ENCODE measurements around the gene GNPTAB.

DNA sequence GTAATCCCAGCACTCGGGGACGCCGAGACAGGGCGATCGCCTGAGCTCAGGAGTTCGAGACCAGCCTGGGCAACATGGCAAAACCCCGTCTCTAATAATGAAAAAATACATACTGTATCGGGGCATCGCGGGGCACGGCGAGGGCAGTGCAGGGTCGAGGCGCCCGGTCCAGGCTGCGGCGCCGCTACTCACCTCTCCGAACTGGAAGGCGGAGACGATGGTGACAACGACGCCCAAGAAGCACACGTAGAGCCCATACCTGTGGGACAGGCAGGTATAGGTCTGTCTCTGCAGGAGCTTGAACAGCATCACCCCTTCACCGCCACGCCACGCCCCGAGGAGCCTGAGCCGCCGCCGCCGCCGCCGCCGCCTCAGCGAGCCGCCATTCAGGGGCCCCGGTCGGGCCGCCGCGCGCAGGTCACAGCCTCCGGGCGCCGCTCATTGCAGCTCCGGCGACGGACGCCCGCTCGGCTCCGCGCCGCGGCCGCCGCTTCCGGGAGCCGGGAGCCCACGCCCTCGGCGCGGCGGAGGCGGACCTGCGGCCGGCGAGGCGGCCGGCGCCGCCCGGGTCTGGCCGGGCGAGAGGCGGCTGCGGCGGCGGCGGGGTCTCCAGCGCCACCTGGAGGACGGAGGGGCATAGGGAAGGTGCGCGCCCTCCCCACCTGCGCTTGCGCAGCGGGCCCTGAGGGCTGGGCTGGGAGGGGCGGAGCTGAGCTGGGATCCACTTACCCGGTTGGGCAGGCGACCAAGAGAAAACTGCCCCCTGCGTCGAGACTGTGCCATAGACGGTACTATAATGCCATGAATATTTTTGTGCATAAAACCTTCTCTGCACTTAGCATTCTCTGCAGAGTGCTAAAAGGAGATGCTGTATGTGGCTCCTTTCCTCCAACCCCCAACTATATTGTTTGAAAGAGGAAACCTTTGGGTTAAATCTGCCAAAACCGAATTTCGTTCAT lies at the start of gene GNPTAB:
- TF ChIP-seq CTCF (conservative IDR thresholded peaks at IDR 0.05; ENCODE audit: low read length) (peak; percentile 74), EZH2phosphoT487 (IDR thresholded peaks at IDR 0.05; ENCODE audit: borderline replicate concordance, low read depth, low read length) (no peak)
